Keratinocyte (primary cell): ENCODE results near the gene NOL11.

Source experiments
- EZH2 ChIP-seq: IDR thresholded peaks from one replicate; pipeline ENCODE4 v1.6.1; 2012; ENCODE audit warnings: inconsistent platforms, mild to moderate bottlenecking, low read length, moderate library complexity
- TF ChIP-seq, protein P1 (sequence below), 3 experiments: IDR thresholded peaks in 1 of 3; conservative IDR thresholded peaks in 1 of 3; optimal IDR thresholded peaks in 1 of 3; 2 replicates in 2 of 3; 3 replicates in 1 of 3; pipeline versions ENCODE3 to v1.5.1; 2011; ENCODE audit warnings: low read length in 3 of 3, mild to moderate bottlenecking in 3 of 3, moderate library complexity in 2 of 3, control low read depth in 1 of 3, inconsistent platforms in 1 of 3; ENCODE audit not compliant: insufficient read depth in 2 of 3; ENCODE audit errors: extremely low read depth in 1 of 3

DNA sequence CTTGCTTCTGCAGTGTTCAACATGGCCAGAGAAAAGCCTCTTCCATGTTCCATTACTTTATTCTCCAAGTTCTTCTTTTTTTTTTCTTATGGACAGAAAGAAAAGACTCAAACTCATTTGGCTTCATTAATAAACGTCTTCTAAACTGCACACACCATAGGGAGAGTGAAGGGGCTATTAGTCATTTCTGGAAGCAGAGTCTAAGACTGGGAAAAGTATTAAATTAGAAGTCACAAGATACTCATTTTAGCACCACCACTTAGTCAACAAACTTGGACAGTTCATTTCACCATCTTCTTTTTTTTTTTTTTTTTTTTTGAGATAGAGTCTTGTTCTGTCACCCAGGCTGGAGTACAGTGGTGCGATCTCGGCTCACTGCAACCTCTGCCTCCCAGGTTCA, 52.8 kb downstream of the NOL11 start:
- TF ChIP-seq, protein P1, sequence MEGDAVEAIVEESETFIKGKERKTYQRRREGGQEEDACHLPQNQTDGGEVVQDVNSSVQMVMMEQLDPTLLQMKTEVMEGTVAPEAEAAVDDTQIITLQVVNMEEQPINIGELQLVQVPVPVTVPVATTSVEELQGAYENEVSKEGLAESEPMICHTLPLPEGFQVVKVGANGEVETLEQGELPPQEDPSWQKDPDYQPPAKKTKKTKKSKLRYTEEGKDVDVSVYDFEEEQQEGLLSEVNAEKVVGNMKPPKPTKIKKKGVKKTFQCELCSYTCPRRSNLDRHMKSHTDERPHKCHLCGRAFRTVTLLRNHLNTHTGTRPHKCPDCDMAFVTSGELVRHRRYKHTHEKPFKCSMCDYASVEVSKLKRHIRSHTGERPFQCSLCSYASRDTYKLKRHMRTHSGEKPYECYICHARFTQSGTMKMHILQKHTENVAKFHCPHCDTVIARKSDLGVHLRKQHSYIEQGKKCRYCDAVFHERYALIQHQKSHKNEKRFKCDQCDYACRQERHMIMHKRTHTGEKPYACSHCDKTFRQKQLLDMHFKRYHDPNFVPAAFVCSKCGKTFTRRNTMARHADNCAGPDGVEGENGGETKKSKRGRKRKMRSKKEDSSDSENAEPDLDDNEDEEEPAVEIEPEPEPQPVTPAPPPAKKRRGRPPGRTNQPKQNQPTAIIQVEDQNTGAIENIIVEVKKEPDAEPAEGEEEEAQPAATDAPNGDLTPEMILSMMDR (optimal IDR thresholded peaks at IDR 0.05 in 1 of 3, IDR thresholded peaks at IDR 0.05 in 1 of 3, conservative IDR thresholded peaks at IDR 0.05 in 1 of 3; ENCODE audit: extremely low read depth in 1 of 3, insufficient read depth in 2 of 3, low read length in 3 of 3) = no peak
- TF ChIP-seq EZH2 = no peak
